Measurements from ENCODE around the gene WWC2. TPM values are rescaled to one million over a fixed set of nuclear protein-coding genes. Genes with fewer than 3 reads are reported as not detected.

WWC2 gene
- polyA plus RNA-seq, 1 donor from 2014 or later, result 0.29 TPM

GRCh38 chr4:183344523-183345255 is 245.6 kb downstream of the WWC2 start:
- Mint-ChIP-seq H3K4me3 (no peak overlapping the region), H3K9me3 (peaks cover 0 to 1% (median 0%) of the 10 kb centered on the region in 3 donors), H3K27ac (no peak overlapping the region), H3K27me3 (peaks cover 25% of the 10 kb centered on the region), H3K4me1 (no peaks in the 10 kb centered on the region), H3K36me3 (peaks cover 1% of the 10 kb centered on the region)

GRCh38 chr4:183345261-183345660 is 246.2 kb downstream of the WWC2 start:
- H3K9me3 Mint-ChIP-seq, result peaks cover under 1 to 1% (median 1%) of the 10 kb centered on the region in 3 donors
- H3K36me3 Mint-ChIP-seq, result peaks cover 2% of the 10 kb centered on the region
- peaks cover 25% of the 10 kb centered on the region for H3K27me3 Mint-ChIP-seq
- H3K27ac Mint-ChIP-seq, result no peak overlapping the region
- no peak overlapping the region for H3K4me3 Mint-ChIP-seq
- no peaks in the 10 kb centered on the region for H3K4me1 Mint-ChIP-seq

DNA sequence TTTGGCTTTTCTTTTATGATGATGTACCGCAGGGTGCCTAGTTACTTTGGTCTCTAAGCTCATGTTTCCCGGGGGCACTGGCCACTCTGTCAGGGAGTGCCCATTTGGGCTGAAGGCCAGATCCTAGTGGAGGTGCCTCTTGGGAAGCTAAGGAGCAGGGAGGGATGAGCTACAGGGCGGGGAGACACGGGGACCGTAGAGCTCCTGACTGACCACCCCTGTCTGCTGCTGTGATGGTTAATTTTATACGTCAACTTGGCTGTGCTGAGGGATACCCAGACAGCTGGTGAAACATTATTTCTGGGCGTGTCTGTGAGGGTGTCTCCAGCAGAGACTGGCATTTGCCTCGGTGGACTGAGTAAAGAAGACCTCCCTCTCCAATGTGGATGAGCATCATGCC is 248.1 kb downstream of the WWC2 start:
- Mint-ChIP-seq H3K36me3 (peaks cover 5% of the 10 kb centered on the region), H3K9me3 (peaks cover 0 to 6% (median 2%) of the 10 kb centered on the region in 3 donors), H3K4me1 (no peaks in the 10 kb centered on the region), H3K27ac (no peak overlapping the region), H3K4me3 (no peak overlapping the region), H3K27me3 (peaks cover 32% of the 10 kb centered on the region)

GRCh38 chr4:183347566-183347965 is 248.5 kb downstream of the WWC2 start:
- H3K4me1 Mint-ChIP-seq, result no peaks in the 10 kb centered on the region
- no peak overlapping the region for H3K4me3 Mint-ChIP-seq
- peaks cover 0 to 6% (median 2%) of the 10 kb centered on the region in 3 donors for H3K9me3 Mint-ChIP-seq
- no peak overlapping the region for H3K27ac Mint-ChIP-seq
- H3K27me3 Mint-ChIP-seq, result peaks cover 33% of the 10 kb centered on the region
- peaks cover 5% of the 10 kb centered on the region for H3K36me3 Mint-ChIP-seq

- Mint-ChIP-seq H3K4me3 (no peak overlapping the region), H3K27me3 (peaks cover 31% of the 10 kb centered on the region), H3K27ac (no peak overlapping the region), H3K4me1 (no peaks in the 10 kb centered on the region), H3K36me3 (peaks cover 5% of the 10 kb centered on the region), H3K9me3 (peaks cover 0 to 6% (median 2%) of the 10 kb centered on the region in 3 donors)
These were observed 249.1 kb downstream of the WWC2 start for GRCh38 chr4:183348136-183348535.

- Mint-ChIP-seq H3K4me1 (no peaks in the 10 kb centered on the region), H3K36me3 (peaks cover 5% of the 10 kb centered on the region), H3K27ac (no peak overlapping the region), H3K4me3 (no peak overlapping the region), H3K27me3 (peaks cover 26% of the 10 kb centered on the region), H3K9me3 (peaks cover 0 to 6% (median 2%) of the 10 kb centered on the region in 3 donors)
These were observed 249.9 kb downstream of the WWC2 start for GRCh38 chr4:183348706-183349659.

DNA sequence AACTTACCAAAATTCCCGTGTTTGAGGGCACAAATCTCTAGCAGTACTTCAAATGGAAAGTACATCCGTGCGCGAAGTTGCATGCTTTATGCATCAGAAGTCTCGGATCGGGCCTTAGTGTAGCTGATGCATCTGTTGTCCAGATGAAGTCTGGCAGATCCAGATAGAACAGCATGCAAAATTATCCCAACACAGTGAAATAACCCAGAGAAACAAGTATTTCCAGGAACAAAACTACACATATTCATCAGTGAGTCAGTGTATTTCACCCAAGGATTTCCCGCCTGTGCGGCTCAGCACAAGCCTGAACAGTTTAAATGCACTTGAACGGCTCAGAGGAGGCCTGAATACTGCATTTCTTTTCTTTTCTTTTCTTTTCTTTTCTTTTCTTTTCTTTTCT is 250.6 kb downstream of the WWC2 start:
- Mint-ChIP-seq H3K27ac (no peak overlapping the region), H3K27me3 (peaks cover 26% of the 10 kb centered on the region), H3K9me3 (peaks cover 0 to 6% (median 2%) of the 10 kb centered on the region in 3 donors), H3K4me1 (no peaks in the 10 kb centered on the region), H3K4me3 (no peak overlapping the region), H3K36me3 (peaks cover 5% of the 10 kb centered on the region)

GRCh38 chr4:183350317-183351071 is 251.4 kb downstream of the WWC2 start:
- peaks cover 24% of the 10 kb centered on the region for H3K27me3 Mint-ChIP-seq
- H3K27ac Mint-ChIP-seq, result no peak overlapping the region
- H3K9me3 Mint-ChIP-seq, result peaks cover 0 to 6% (median 2%) of the 10 kb centered on the region in 3 donors
- no peak overlapping the region for H3K4me3 Mint-ChIP-seq
- peaks cover 5% of the 10 kb centered on the region for H3K36me3 Mint-ChIP-seq
- H3K4me1 Mint-ChIP-seq, result no peaks in the 10 kb centered on the region

DNA sequence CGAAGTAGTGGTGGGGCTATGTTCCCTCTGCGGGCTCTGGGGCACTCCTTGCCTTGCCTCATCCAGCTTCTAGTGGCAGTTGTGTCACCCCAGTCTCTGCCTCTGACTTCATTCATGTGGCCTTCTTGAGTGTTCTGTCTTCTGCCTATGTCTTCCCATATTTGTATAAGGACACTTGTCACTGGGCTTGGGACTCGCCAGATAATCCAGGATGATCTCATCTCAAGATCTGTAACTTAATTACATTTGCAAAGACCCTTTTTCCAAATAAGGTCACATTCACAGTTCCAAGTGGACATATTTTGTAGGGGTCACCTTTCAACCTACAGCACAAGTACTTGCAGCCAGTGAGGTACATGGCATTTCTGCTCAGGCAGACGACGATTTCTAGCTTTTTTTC is 253.5 kb downstream of the WWC2 start:
- peaks cover 0 to 3% (median 0%) of the 10 kb centered on the region in 3 donors for H3K4me1 Mint-ChIP-seq
- H3K4me3 Mint-ChIP-seq, result no peak overlapping the region
- H3K9me3 Mint-ChIP-seq, result peaks cover 0 to 6% (median 2%) of the 10 kb centered on the region in 3 donors
- H3K36me3 Mint-ChIP-seq, result peaks cover 6% of the 10 kb centered on the region
- H3K27me3 Mint-ChIP-seq, result peaks cover 21% of the 10 kb centered on the region
- H3K27ac Mint-ChIP-seq, result no peak overlapping the region

GRCh38 chr4:183353557-183353956 is 254.5 kb downstream of the WWC2 start:
- Mint-ChIP-seq H3K9me3 (peaks cover 0 to 6% (median 2%) of the 10 kb centered on the region in 3 donors), H3K4me3 (no peak overlapping the region), H3K27ac (no peak overlapping the region), H3K4me1 (peaks cover 0 to 4% (median 0%) of the 10 kb centered on the region in 3 donors), H3K36me3 (peaks cover 6% of the 10 kb centered on the region), H3K27me3 (peaks cover 21% of the 10 kb centered on the region)

GRCh38 chr4:183354219-183354618 is 255.2 kb downstream of the WWC2 start:
- peaks cover 0 to 6% (median 2%) of the 10 kb centered on the region in 3 donors for H3K9me3 Mint-ChIP-seq

GRCh38 chr4:183355405-183355804 is 256.3 kb downstream of the WWC2 start:
- Mint-ChIP-seq H3K4me1 (peaks cover 0 to 4% (median 0%) of the 10 kb centered on the region in 3 donors), H3K27me3 (peaks cover 10% of the 10 kb centered on the region), H3K9me3 (peaks cover 0 to 3% (median 0%) of the 10 kb centered on the region in 3 donors), H3K36me3 (peaks cover 3% of the 10 kb centered on the region), H3K27ac (no peak overlapping the region), H3K4me3 (no peak overlapping the region)

More at GRCh38 chr4:183354219-183354618, 255.2 kb downstream of the WWC2 start:
- H3K4me3 Mint-ChIP-seq, result no peak overlapping the region
- peaks cover 0 to 4% (median 0%) of the 10 kb centered on the region in 3 donors for H3K4me1 Mint-ChIP-seq
- peaks cover 18% of the 10 kb centered on the region for H3K27me3 Mint-ChIP-seq
- H3K27ac Mint-ChIP-seq, result no peak overlapping the region
- peaks cover 6% of the 10 kb centered on the region for H3K36me3 Mint-ChIP-seq

DNA sequence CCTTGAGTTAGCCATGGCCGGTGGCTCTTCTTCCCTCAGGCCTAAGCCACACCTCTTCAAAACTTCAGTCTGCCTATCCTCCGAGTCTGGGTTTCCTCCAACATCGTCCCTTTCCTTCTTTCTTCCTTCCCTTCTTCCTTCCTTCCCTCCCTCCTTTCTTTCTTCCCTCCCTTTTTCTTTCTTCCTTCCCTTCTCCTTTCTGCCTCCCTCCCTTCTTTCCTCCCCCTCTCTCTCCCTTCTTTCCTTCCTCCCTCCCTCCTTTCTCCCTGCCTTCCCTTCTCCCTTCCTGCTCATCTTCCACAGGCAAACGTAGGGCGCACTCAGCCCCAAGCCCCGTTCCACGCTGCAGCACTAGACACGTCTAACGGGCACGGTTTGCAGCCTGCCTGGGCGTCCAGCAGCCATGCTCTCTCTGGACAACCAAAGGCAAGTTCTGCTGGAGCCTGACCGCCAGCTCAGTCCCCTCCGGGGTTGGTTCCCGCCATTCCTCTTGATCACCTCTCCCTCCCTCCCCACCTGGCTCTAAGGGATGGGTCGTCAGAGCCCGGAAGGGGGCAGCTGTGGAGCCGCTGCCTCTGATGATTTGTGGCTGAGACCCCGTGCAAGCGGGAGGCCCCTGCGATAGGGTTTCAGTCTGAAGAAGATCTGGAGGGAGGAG is 257.2 kb downstream of the WWC2 start:
- Mint-ChIP-seq H3K27me3 (peaks cover 4% of the 10 kb centered on the region), H3K9me3 (no peaks in the 10 kb centered on the region), H3K36me3 (peaks cover 1% of the 10 kb centered on the region), H3K4me3 (no peak overlapping the region), H3K27ac (no peak overlapping the region), H3K4me1 (peaks cover 0 to 4% (median 0%) of the 10 kb centered on the region in 3 donors)

Data from IgD-negative memory B cell (primary cell).